Measurements from ENCODE around the gene SLC6A6.

- no peak for TF ChIP-seq CTCF (conservative IDR thresholded peaks at IDR 0.05; ENCODE audit: low read depth in 2 of 2)
- TF ChIP-seq EZH2 (IDR thresholded peaks at IDR 0.05; ENCODE audit: low read depth, unreplicated experiment) = no peak
- no peak for TF ChIP-seq POLR2AphosphoS5 (IDR thresholded peaks at IDR 0.05; ENCODE audit: low read depth)
- no peak for TF ChIP-seq STAT1 (IDR thresholded peaks at IDR 0.05; ENCODE audit: unreplicated experiment)
- no peak for TF ChIP-seq EZH2phosphoT487 (IDR thresholded peaks at IDR 0.05; ENCODE audit: unreplicated experiment)
- TF ChIP-seq CREB1 (CRISPR knock-in tag; IDR thresholded peaks at IDR 0.05; ENCODE audit: low read depth) = no peak
- TF ChIP-seq REST (IDR thresholded peaks at IDR 0.05; ENCODE audit: unreplicated experiment) = no peak
- no peak for TF ChIP-seq JUNB (IDR thresholded peaks at IDR 0.05; ENCODE audit: unreplicated experiment)
Observed at GRCh38 chr3:14480207-14481017, 78.0 kb downstream of the SLC6A6 start.

Measured in GM23338 (cell line).